ENCODE results near the gene NFKBIL1. TPM values are rescaled to one million over a fixed set of nuclear protein-coding genes. Genes with fewer than 3 reads are reported as not detected.

The NFKBIL1 gene
- total and polyA plus RNA-seq, 8 donors, result 0.45 to 51.9 (median 18.9) TPM

DNA sequence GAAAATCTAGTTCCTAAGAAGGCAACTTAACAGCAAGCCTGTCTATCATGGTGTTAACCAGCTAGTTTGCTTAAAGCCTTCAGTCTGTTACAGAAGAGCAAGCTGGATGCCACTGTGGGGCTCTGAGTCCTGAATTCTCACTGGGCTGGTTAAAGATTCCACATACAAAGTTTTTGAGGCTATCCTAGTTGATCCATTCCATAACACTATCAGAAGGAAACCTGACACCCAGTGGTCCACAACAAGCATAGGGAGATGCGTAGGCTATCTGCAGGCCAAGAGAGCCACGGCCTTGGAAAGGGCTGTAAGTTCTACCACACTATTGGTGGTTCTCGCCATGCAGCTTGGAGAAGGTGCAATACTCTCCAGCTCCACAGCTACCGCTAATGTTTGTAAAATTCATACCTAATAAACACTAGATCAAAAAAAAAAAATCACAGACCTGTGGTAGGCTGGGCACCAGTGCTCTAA lies 19.1 kb upstream of the NFKBIL1 start:
- no peak for DNase-seq
- WGBS, 5 donors, result 76 to 86% (median 82%) methylated on average over 4 of the region's 4 CpGs
- H3K36me3 ChIP-seq, result peaks cover 36 to 42% (median 40%) of the 10 kb centered on the region in 4 donors

DNA sequence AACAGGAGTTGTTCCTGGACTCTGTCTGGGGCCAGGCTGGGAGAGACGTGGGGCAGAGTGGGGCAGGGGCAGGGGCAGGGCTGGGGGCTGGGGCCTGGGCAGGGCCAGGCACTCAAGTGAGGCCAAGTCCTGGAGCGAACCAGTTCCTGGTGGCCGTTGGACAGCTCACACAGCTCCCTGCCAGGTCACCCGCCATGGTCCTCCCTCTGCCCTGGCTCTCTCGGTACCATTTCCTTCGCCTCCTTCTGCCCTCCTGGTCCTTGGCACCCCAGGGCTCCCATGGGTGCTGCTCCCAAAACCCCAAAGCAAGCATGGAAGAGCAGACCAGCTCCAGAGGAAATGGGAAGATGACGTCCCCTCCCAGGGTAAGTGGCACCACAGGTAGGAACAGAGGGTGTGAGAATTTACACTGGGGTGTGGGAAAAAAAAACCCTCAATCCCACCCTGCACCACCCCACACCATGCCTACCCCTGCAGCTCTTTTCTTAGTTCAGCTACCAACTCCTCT lies 18.5 kb upstream of the NFKBIL1 start, which contains the start of gene MCCD1:
MCCD1 (plus strand) TSS at position 142 of the 508 bp plus-strand sequence; CDS start at position 195, 53 bp downstream.
- TF ChIP-seq, protein P1, sequence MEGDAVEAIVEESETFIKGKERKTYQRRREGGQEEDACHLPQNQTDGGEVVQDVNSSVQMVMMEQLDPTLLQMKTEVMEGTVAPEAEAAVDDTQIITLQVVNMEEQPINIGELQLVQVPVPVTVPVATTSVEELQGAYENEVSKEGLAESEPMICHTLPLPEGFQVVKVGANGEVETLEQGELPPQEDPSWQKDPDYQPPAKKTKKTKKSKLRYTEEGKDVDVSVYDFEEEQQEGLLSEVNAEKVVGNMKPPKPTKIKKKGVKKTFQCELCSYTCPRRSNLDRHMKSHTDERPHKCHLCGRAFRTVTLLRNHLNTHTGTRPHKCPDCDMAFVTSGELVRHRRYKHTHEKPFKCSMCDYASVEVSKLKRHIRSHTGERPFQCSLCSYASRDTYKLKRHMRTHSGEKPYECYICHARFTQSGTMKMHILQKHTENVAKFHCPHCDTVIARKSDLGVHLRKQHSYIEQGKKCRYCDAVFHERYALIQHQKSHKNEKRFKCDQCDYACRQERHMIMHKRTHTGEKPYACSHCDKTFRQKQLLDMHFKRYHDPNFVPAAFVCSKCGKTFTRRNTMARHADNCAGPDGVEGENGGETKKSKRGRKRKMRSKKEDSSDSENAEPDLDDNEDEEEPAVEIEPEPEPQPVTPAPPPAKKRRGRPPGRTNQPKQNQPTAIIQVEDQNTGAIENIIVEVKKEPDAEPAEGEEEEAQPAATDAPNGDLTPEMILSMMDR (IDR thresholded peaks at IDR 0.05), result no peak
- TF ChIP-seq POLR2A (IDR thresholded peaks at IDR 0.05), result no peak
- no peak for TF ChIP-seq EP300 (IDR thresholded peaks at IDR 0.05)
- TF ChIP-seq POLR2AphosphoS5 (IDR thresholded peaks at IDR 0.05), result no peak
- WGBS, 5 donors, result 46 to 58% (median 53%) methylated on average over 2 to 7 of the region's 7 CpGs
- Histone ChIP-seq H3K9me3 (no peaks in the 10 kb centered on the region), H3K36me3 (peaks cover 41 to 47% (median 45%) of the 10 kb centered on the region in 4 donors), H3K4me3 (no peak within 1 kb of the TSS), H3K27ac (peak within 1 kb of the TSS in 1 of 5 donors; percentile 17), H3K4me1 (peaks cover 0 to 12% (median 3%) of the 10 kb centered on the region in 4 donors), H3K27me3 (no peaks in the 10 kb centered on the region)
- DNase-seq, result no peak
- intact Hi-C loops (cut with DNase I; ENCODE audit: low total_unique reads), result no loop called here

More for the DNA sequence above, 19.1 kb upstream of the NFKBIL1 start:
- TF ChIP-seq, protein P1 (IDR thresholded peaks at IDR 0.05), result no peak
- TF ChIP-seq POLR2AphosphoS5 (IDR thresholded peaks at IDR 0.05) (no peak), POLR2A (IDR thresholded peaks at IDR 0.05) (no peak), EP300 (IDR thresholded peaks at IDR 0.05) (no peak)
- H3K9me3 ChIP-seq, result no peaks in the 10 kb centered on the region
- peaks cover 0 to 12% (median 3%) of the 10 kb centered on the region in 4 donors for H3K4me1 ChIP-seq
- no peaks in the 10 kb centered on the region for H3K27me3 ChIP-seq
- peak overlapping the region in 1 of 5 donors; percentile 16 for H3K27ac ChIP-seq
- H3K4me3 ChIP-seq, result no peak overlapping the region
- intact Hi-C loops (cut with DNase I; ENCODE audit: low total_unique reads), result no loop called here

DNA sequence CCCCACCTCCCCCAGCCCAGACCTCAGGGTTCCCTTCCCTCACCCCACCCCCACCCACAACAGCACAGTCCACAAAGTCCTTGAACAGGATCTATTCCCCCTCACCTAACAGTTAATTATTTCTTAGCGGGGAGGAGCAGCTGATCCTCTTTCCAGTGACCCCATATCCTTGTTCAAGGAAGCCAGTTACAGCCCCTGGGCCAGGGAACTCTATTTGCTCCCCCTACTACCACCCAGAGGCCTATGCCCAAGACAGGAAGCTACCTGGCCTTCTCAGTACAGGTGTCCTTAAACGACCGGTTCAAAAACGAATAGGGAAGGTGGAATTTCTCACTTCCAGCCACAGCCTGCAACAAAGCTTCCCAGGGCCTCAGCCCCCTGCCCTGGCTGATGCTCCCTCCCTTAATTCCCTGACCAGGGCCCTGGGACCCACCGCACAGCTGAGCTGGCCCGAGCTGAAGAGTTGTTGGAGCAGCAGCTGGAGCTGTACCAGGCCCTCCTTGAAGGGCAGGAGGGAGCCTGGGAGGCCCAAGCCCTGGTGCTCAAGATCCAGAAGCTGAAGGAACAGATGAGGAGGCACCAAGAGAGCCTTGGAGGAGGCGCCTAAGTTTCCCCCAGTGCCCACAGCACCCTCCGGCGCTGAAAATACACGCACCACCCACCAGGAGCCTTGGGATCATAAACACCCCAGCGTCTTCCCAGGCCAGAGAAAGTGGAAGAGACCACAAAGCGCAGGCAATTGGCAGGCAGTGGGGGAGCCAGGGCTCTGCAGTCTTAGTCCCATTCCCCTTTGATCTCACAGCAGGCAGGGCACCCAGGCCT lies 17.9 kb upstream of the NFKBIL1 start:
- 47 to 58% (median 51%) methylated on average over 11 to 12 of the region's 12 CpGs for WGBS, 5 donors
- DNase-seq, result no peak
- H3K9me3 ChIP-seq, result no peaks in the 10 kb centered on the region
- TF ChIP-seq, protein P1 (IDR thresholded peaks at IDR 0.05), result no peak
- TF ChIP-seq EP300 (IDR thresholded peaks at IDR 0.05) (no peak), POLR2AphosphoS5 (IDR thresholded peaks at IDR 0.05) (peak in 1 of 3 donors; percentile 23), POLR2A (IDR thresholded peaks at IDR 0.05) (no peak)
- H3K36me3 ChIP-seq, result peaks cover 48 to 54% (median 52%) of the 10 kb centered on the region in 4 donors
- intact Hi-C loops (cut with DNase I; ENCODE audit: low total_unique reads), result no loop called here
- H3K27me3 ChIP-seq, result no peaks in the 10 kb centered on the region
- H3K4me3 ChIP-seq, result no peak overlapping the region
- peaks cover 0 to 12% (median 6%) of the 10 kb centered on the region in 4 donors for H3K4me1 ChIP-seq
- peak overlapping the region in 1 of 5 donors; percentile 17 for H3K27ac ChIP-seq

- Histone ChIP-seq H3K4me1 (peaks cover 0 to 12% (median 7%) of the 10 kb centered on the region in 4 donors), H3K27me3 (no peaks in the 10 kb centered on the region), H3K27ac (no peak overlapping the region), H3K36me3 (peaks cover 59 to 65% (median 63%) of the 10 kb centered on the region in 4 donors), H3K4me3 (no peak overlapping the region), H3K9me3 (no peaks in the 10 kb centered on the region)
- TF ChIP-seq POLR2AphosphoS5 (IDR thresholded peaks at IDR 0.05) (no peak), EP300 (IDR thresholded peaks at IDR 0.05) (no peak), POLR2A (IDR thresholded peaks at IDR 0.05) (no peak)
- TF ChIP-seq, protein P1 (IDR thresholded peaks at IDR 0.05), result no peak
- 66 to 70% (median 67%) methylated on average over 5 to 6 of the region's 6 CpGs for WGBS, 5 donors
- intact Hi-C loops (cut with DNase I; ENCODE audit: low total_unique reads), result no loop called here
- DNase-seq, result no peak
Measured at GRCh38 chr6:31530659-31531058, 16.7 kb upstream of the NFKBIL1 start.

All from stomach (tissue), 9 donors.